Left ventricle myocardium inferior (tissue), 1 donor: Measurements from ENCODE around the gene SLMAP. TPM values are rescaled to one million over a fixed set of nuclear protein-coding genes. Genes with fewer than 3 reads are reported as not detected.

Experiments used
- DNase-seq: peaks from one replicate; pipeline ENCODE4 v3.0.0-alpha.2; 2020
- H3K27ac ChIP-seq: fragments of 200-600 bp; replicated peaks from 2 replicates; pipeline ENCODE4 v1.8.0; 2021
- H3K27me3 ChIP-seq: fragments of 200-600 bp; 2 replicates; pipeline ENCODE4 v1.8.0; 2021; ENCODE audit warnings: low read depth
- H3K36me3 ChIP-seq: fragments of 200-600 bp; 2 replicates; pipeline ENCODE4 v1.8.0; 2021
- H3K4me1 ChIP-seq: fragments of 200-600 bp; 2 replicates; pipeline ENCODE4 v1.8.0; 2021
- H3K4me3 ChIP-seq: fragments of 200-600 bp; 2 replicates; pipeline ENCODE4 v1.8.0; 2021; ENCODE audit warnings: mild to moderate bottlenecking, moderate library complexity
- H3K9me3 ChIP-seq: fragments of 200-600 bp; replicated peaks from 2 replicates; pipeline ENCODE4 v1.8.0; 2021
- CTCF ChIP-seq: fragments of 200-600 bp; IDR thresholded peaks from 2 replicates; pipeline ENCODE4 v1.8.0; 2021; ENCODE audit warnings: antibody characterized with exemption, mild to moderate bottlenecking, borderline replicate concordance
- intact Hi-C: fragments of 100-400 bp; cut with micrococcal nuclease; formaldehyde crosslinking; loops from one replicate; pipeline ENCODE4 v1.11.0; 2022
- total RNA-seq: library from RNA; stranded (reverse); fragmentation: NEBNext Ultra II Directional; extraction: Animal tissue kit (Norgen Biotek cat#: 25700); gene quantifications from one replicate; pipeline ENCODE4 v1.2.1, GENCODE V29; 2021
- donor health status: DM: no; HTN: yes; CAD: no; lungs with severe emphysema.

The SLMAP gene
- total RNA-seq, 1 donor from 2014 or later, result 316 TPM

- intact Hi-C loops, result no loop called here
- TF ChIP-seq CTCF, result no peak
- no peaks in the 10 kb centered on the region for H3K36me3 ChIP-seq
- peaks cover 3% of the 10 kb centered on the region for H3K4me1 ChIP-seq
- no peak overlapping the region for H3K27ac ChIP-seq
- H3K4me3 ChIP-seq, result no peak overlapping the region
- DNase-seq, result no peak
- H3K27me3 ChIP-seq, result no peaks in the 10 kb centered on the region
- no peaks in the 10 kb centered on the region for H3K9me3 ChIP-seq
These were observed 81.6 kb downstream of the SLMAP start for GRCh38 chr3:57837686-57838085.

- no peak for DNase-seq
- H3K9me3 ChIP-seq, result no peaks in the 10 kb centered on the region
- intact Hi-C loops, result no loop called here
- H3K36me3 ChIP-seq, result no peaks in the 10 kb centered on the region
- no peaks in the 10 kb centered on the region for H3K4me1 ChIP-seq
- H3K4me3 ChIP-seq, result no peak overlapping the region
- no peak for TF ChIP-seq CTCF
- no peaks in the 10 kb centered on the region for H3K27me3 ChIP-seq
- H3K27ac ChIP-seq, result no peak overlapping the region
These were observed 82.5 kb downstream of the SLMAP start for GRCh38 chr3:57838627-57839026.

- H3K27ac ChIP-seq, result no peak overlapping the region
- no peaks in the 10 kb centered on the region for H3K9me3 ChIP-seq
- no peak overlapping the region for H3K4me3 ChIP-seq
- intact Hi-C loops, result no loop called here
- TF ChIP-seq CTCF, result no peak
- no peaks in the 10 kb centered on the region for H3K4me1 ChIP-seq
- no peaks in the 10 kb centered on the region for H3K27me3 ChIP-seq
- no peaks in the 10 kb centered on the region for H3K36me3 ChIP-seq
- DNase-seq, result no peak
These were observed 84.4 kb downstream of the SLMAP start for GRCh38 chr3:57840473-57840872.

DNA sequence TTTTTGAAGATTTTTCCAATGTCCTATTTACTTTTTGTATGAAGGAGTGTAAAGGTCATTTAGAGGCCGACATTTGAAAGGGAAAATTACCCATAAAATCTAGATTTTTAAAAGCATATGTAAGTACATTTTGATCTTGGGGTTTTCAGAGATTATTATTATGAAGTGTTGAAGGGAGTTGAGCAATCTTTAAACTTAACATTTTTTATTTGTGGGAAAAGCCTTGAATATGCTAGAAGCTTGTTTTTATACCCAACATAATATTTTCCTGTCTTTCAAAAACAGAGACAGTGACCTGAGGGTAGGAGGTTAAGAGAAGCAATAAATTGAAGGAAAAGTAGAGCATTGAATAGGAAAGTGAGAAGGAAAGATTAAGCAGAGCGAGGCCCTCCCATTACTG, 85.7 kb downstream of the SLMAP start:
- no peak overlapping the region for H3K27ac ChIP-seq
- intact Hi-C loops, result no loop called here
- no peak overlapping the region for H3K4me3 ChIP-seq
- H3K9me3 ChIP-seq, result no peaks in the 10 kb centered on the region
- no peaks in the 10 kb centered on the region for H3K4me1 ChIP-seq
- DNase-seq, result no peak
- no peaks in the 10 kb centered on the region for H3K36me3 ChIP-seq
- no peaks in the 10 kb centered on the region for H3K27me3 ChIP-seq
- TF ChIP-seq CTCF, result no peak

DNA sequence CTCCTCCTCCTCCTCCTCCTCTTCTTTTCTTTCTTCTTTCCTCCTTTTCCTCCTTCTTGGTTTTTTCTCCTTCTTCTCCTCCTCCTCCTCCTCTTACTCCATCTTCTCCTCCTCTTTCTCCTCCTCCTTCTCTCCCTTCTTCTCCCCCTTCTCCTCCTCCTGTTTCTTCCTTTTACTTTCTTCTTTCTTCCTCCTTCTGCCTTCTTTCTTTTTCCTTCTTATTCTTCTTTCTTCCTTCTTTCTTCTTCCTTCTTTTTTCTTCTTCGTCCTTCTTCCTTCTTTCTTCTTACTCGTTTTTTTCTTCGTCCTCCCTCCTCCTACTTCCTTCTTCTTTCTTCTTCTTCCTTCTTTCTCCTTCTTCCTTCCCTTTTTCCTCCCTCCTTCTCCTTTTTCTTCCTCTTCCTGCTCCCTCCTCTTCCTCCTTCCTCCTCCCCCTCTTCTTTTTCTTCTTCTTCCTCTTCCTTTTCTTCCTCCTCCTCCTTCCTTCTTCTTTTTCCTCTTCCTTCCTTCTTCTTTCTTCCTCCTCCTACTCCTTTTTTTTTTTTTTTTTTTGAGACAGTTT, 92.1 kb downstream of the SLMAP start:
- H3K27ac ChIP-seq, result no peak overlapping the region
- no peaks in the 10 kb centered on the region for H3K4me1 ChIP-seq
- intact Hi-C loops, result no loop called here
- H3K27me3 ChIP-seq, result no peaks in the 10 kb centered on the region
- DNase-seq, result no peak
- TF ChIP-seq CTCF, result no peak
- H3K36me3 ChIP-seq, result peaks cover 12% of the 10 kb centered on the region
- H3K9me3 ChIP-seq, result no peaks in the 10 kb centered on the region
- no peak overlapping the region for H3K4me3 ChIP-seq

GRCh38 chr3:57851304-57851703, 95.2 kb downstream of the SLMAP start:
- Histone ChIP-seq H3K4me1 (no peaks in the 10 kb centered on the region), H3K9me3 (no peaks in the 10 kb centered on the region), H3K4me3 (no peak overlapping the region), H3K36me3 (peaks cover 12% of the 10 kb centered on the region), H3K27me3 (no peaks in the 10 kb centered on the region), H3K27ac (no peak overlapping the region)
- TF ChIP-seq CTCF, result no peak
- intact Hi-C loops, result loop anchor here (10.0 kb wide), 1 partner anchor 207 kb away; no protein-coding TSS in a partner anchor
- no peak for DNase-seq
